ENCODE measurements around the gene IKZF2. TPM values are rescaled to one million over a fixed set of nuclear protein-coding genes. Genes with fewer than 3 reads are reported as not detected.

Gene IKZF2
- total and polyA plus RNA-seq, 7 experiments from 2014 or later, result 0.26 to 23.4 (median 6.1) TPM

DNA sequence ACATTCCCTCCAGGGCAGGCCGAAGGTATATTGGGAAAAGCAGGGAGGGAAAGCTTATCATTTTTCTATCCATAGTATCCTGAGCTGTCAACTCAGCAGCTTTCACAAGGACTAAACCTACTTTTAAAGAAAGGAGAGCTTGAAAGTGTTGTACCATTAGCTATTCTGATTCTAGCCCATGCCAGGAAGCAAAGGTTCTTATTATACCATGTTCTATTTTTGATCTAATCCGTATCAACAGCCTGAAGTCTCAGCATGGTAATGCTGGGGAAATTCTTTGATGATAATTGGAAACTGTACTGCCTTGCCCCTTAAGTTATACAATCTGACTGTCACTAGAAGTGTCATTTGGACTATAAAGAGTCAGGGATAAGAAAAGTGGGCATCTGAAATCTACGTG lies 193.3 kb downstream of the IKZF2 start:
- H3K4me3 ChIP-seq (ENCODE audit: low read length), result no peak overlapping the region
- Mint-ChIP-seq H3K9me3 (peaks cover 0 to 9% (median 0%) of the 10 kb centered on the region in 11 donors), H3K27me3 (peaks cover 0 to 5% (median 0%) of the 10 kb centered on the region in 5 donors), H3K36me3 (peaks cover 0 to 2% (median 0%) of the 10 kb centered on the region in 5 donors), H3K27ac (peak overlapping the region in 4 of 9 donors; percentile 27 to 65 (median 50)), H3K4me1 (peaks cover 4 to 51% (median 28%) of the 10 kb centered on the region in 7 donors), H3K4me3 (peak overlapping the region in 9 of 10 donors; percentile 24 to 81 (median 68))
- H3K27me3 ChIP-seq (ENCODE audit: control insufficient read depth in 2 of 2, insufficient read depth in 2 of 2, low read length in 2 of 2), result no peaks in the 10 kb centered on the region
- H3K9me3 ChIP-seq (ENCODE audit: control insufficient read depth in 2 of 3, low read length in 3 of 3), result no peaks in the 10 kb centered on the region
- CTCF ChIA-PET, result no interaction called here
- intact Hi-C loops (cut with micrococcal nuclease), result no loop called here
- H3K27ac ChIP-seq (ENCODE audit: low read depth, low read length), result no peak overlapping the region
- POLR2A ChIA-PET, result no interaction called here
- H3K36me3 ChIP-seq (ENCODE audit: control insufficient read depth in 2 of 3, insufficient read depth in 3 of 3, low read length in 3 of 3), result no peaks in the 10 kb centered on the region
- DNase-seq, result no peak
- no peak for ATAC-seq
- H3K4me1 ChIP-seq (ENCODE audit: control insufficient read depth in 2 of 2, insufficient read depth in 2 of 2, low read length in 2 of 2), result peaks cover 3 to 8% of the 10 kb centered on the region in 2 donors

DNA sequence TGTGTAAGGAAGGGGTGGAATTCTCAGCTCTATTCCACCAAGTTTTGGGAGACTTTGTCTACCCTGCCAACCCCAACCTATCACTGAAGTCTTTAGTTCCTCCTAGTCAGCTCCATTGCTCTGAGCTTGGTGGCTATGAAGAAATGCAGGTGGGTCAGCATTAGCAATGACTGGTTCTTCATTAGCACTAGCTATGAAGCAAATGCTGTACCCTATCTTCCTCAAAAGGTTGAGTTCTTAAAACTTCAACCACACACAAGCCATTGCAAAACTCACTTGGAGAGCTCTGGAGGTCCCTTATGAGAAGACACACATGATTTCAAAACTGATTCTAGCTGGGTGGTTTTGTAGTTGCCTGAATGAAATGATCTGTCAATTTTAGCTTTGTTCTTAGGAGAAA lies 193.8 kb downstream of the IKZF2 start:
- peaks cover 0 to 2% (median 0%) of the 10 kb centered on the region in 5 donors for H3K36me3 Mint-ChIP-seq
- DNase-seq (no peak), ATAC-seq (peak; percentile 52)
- no peak overlapping the region for H3K4me3 ChIP-seq (ENCODE audit: low read length)
- POLR2A ChIA-PET, result no interaction called here
- no peaks in the 10 kb centered on the region for H3K27me3 ChIP-seq (ENCODE audit: control insufficient read depth in 2 of 2, insufficient read depth in 2 of 2, low read length in 2 of 2)
- peaks cover 5 to 52% (median 28%) of the 10 kb centered on the region in 7 donors for H3K4me1 Mint-ChIP-seq
- no peaks in the 10 kb centered on the region for H3K9me3 ChIP-seq (ENCODE audit: control insufficient read depth in 2 of 3, low read length in 3 of 3)
- no peak overlapping the region for H3K27ac ChIP-seq (ENCODE audit: low read depth, low read length)
- CTCF ChIA-PET, result no interaction called here
- H3K4me1 ChIP-seq (ENCODE audit: control insufficient read depth in 2 of 2, insufficient read depth in 2 of 2, low read length in 2 of 2), result peaks cover 3 to 8% of the 10 kb centered on the region in 2 donors
- peak overlapping the region in 7 of 10 donors; percentile 18 to 81 (median 64) for H3K4me3 Mint-ChIP-seq
- H3K36me3 ChIP-seq (ENCODE audit: control insufficient read depth in 2 of 3, insufficient read depth in 3 of 3, low read length in 3 of 3), result no peaks in the 10 kb centered on the region
- H3K9me3 Mint-ChIP-seq, result peaks cover 0 to 10% (median 0%) of the 10 kb centered on the region in 11 donors
- peaks cover 0 to 6% (median 0%) of the 10 kb centered on the region in 5 donors for H3K27me3 Mint-ChIP-seq
- H3K27ac Mint-ChIP-seq, result peak overlapping the region in 3 of 9 donors; percentile 27 to 65 (median 46)
- intact Hi-C loops (cut with micrococcal nuclease), result no loop called here

DNA sequence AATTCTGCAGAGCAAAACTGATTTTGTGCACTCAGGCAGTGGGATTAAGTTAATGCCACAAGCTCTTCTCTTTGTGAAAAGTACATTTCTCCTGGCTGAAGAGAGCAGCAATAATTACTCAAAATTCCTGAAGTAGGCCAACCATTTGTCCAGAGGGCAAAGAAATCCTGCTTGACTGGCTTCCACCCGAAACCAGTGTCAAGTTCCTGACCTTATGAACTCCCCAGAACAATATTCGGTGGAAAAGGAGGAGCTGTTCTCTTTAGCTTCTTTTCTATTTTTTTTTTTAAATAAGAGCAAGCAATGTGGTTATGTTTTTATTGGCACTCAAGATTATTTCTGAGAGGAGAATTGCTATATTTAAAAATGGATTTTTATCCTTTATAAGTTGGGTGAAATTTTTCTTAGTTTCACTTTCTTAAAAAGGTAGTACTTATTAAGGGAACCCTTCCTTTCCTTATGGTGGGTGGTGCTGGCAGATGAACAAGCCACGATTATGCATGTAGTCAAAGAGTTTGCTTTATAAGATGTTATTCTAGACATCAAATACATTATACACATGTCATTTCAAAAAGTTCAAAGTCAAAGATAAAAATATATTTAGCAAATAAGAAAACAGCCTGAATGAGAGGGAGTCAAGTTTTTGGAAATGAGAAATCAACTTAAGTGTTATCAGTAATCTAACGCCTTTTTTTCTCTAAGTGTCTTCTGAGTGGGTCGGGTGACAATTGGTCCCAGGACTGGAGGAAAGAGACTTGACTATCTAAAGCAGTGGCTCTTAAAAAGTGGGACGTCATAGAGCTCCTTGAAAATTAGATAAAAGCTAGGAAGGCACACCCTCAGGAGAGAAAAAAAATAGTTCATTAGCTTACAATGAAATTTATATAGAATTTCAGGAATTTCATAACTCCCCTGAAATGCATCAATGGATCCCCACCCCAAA lies 194.5 kb downstream of the IKZF2 start:
- peaks cover 0 to 7% (median 0%) of the 10 kb centered on the region in 5 donors for H3K27me3 Mint-ChIP-seq
- H3K4me1 ChIP-seq (ENCODE audit: control insufficient read depth in 2 of 2, insufficient read depth in 2 of 2, low read length in 2 of 2), result peaks cover 3 to 8% of the 10 kb centered on the region in 2 donors
- peaks cover 0 to 2% (median 0%) of the 10 kb centered on the region in 5 donors for H3K36me3 Mint-ChIP-seq
- no peak overlapping the region for H3K4me3 ChIP-seq (ENCODE audit: low read length)
- H3K27ac ChIP-seq (ENCODE audit: low read depth, low read length), result no peak overlapping the region
- H3K4me3 Mint-ChIP-seq, result peak overlapping the region in 8 of 10 donors; percentile 30 to 78 (median 56)
- H3K9me3 ChIP-seq (ENCODE audit: control insufficient read depth in 2 of 3, low read length in 3 of 3), result no peaks in the 10 kb centered on the region
- POLR2A ChIA-PET, result interaction anchor here (1.3 kb wide), 1 partner anchor 10 kb away, joined by 3 read pairs; no protein-coding TSS in a partner anchor
- intact Hi-C loops (cut with micrococcal nuclease), result no loop called here
- peaks cover 0 to 6% (median 0%) of the 10 kb centered on the region in 11 donors for H3K9me3 Mint-ChIP-seq
- ATAC-seq, result no peak
- no peak for DNase-seq
- H3K27me3 ChIP-seq (ENCODE audit: control insufficient read depth in 2 of 2, insufficient read depth in 2 of 2, low read length in 2 of 2), result no peaks in the 10 kb centered on the region
- peaks cover 6 to 52% (median 28%) of the 10 kb centered on the region in 7 donors for H3K4me1 Mint-ChIP-seq
- H3K27ac Mint-ChIP-seq, result no peak overlapping the region
- CTCF ChIA-PET, result no interaction called here
- H3K36me3 ChIP-seq (ENCODE audit: control insufficient read depth in 2 of 3, insufficient read depth in 3 of 3, low read length in 3 of 3), result no peaks in the 10 kb centered on the region

DNA sequence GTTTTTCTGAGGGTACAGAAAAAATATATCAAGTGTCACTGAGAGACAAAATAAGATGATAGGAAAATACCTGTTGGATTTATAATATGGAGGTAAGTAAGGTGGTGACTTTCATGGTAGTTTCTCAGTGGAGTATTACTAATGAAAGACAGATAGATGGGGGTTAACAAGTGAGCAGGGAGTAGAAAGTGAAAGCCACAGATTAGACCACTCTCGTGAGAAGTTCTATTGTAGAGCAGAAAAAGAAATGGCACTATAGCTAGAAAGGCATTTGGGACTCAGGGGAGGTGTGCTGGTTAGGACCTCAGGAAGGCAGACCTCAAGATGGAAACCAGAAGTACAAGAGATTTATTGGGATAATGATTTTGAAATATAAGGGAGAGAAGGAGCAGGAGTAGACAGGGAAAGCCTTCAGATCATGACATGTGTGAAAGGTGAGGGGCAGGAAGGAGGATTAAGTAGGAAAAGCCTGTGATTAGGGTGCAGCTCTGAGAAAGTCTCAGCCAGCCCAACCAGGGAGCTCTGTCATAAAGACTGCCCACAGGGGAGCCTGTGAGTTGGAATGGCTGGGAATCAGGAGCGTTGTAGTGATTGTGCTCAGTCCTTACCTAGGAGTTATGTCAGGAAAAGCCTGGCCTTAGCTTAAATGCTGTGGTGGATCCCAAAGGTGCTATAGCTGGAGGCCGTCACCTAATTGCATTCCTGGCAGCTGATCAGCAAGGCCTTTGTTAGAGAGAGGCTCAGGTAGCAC lies 198.1 kb downstream of the IKZF2 start:
- ChIA-PET POLR2A (no interaction called here), CTCF (interaction anchor here (0.7 kb wide), 1 partner anchor 54 kb away, joined by 3 read pairs; no protein-coding TSS in a partner anchor)
- peaks cover 3 to 27% (median 21%) of the 10 kb centered on the region in 7 donors for H3K4me1 Mint-ChIP-seq
- intact Hi-C loops (cut with micrococcal nuclease), result no loop called here
- Histone ChIP-seq H3K4me3 (ENCODE audit: low read length) (no peak overlapping the region), H3K27ac (ENCODE audit: low read depth, low read length) (no peak overlapping the region), H3K9me3 (ENCODE audit: control insufficient read depth in 2 of 3, low read length in 3 of 3) (no peaks in the 10 kb centered on the region), H3K36me3 (ENCODE audit: control insufficient read depth in 2 of 3, insufficient read depth in 3 of 3, low read length in 3 of 3) (no peaks in the 10 kb centered on the region), H3K27me3 (ENCODE audit: control insufficient read depth in 2 of 2, insufficient read depth in 2 of 2, low read length in 2 of 2) (no peaks in the 10 kb centered on the region), H3K4me1 (ENCODE audit: control insufficient read depth in 2 of 2, insufficient read depth in 2 of 2, low read length in 2 of 2) (peaks cover 3 to 8% of the 10 kb centered on the region in 2 donors)
- H3K27me3 Mint-ChIP-seq, result peaks cover 0 to 7% (median 0%) of the 10 kb centered on the region in 5 donors
- H3K27ac Mint-ChIP-seq, result no peak overlapping the region
- peaks cover 0 to 13% (median 0%) of the 10 kb centered on the region in 11 donors for H3K9me3 Mint-ChIP-seq
- no peak overlapping the region for H3K4me3 Mint-ChIP-seq
- DNase-seq (no peak), ATAC-seq (no peak)
- H3K36me3 Mint-ChIP-seq, result no peaks in the 10 kb centered on the region

GRCh38 chr2:212949786-212950185 lies 201.6 kb downstream of the IKZF2 start:
- H3K27ac Mint-ChIP-seq, result no peak overlapping the region
- no peak overlapping the region for H3K4me3 Mint-ChIP-seq
- H3K27ac ChIP-seq (ENCODE audit: low read depth, low read length), result no peak overlapping the region
- H3K4me1 ChIP-seq (ENCODE audit: control insufficient read depth in 2 of 2, insufficient read depth in 2 of 2, low read length in 2 of 2), result no peaks in the 10 kb centered on the region
- H3K36me3 ChIP-seq (ENCODE audit: control insufficient read depth in 2 of 3, insufficient read depth in 3 of 3, low read length in 3 of 3), result no peaks in the 10 kb centered on the region
- ChIA-PET POLR2A (no interaction called here), CTCF (no interaction called here)
- no peak for DNase-seq
- H3K9me3 ChIP-seq (ENCODE audit: control insufficient read depth in 2 of 3, low read length in 3 of 3), result no peaks in the 10 kb centered on the region
- H3K4me3 ChIP-seq (ENCODE audit: low read length), result no peak overlapping the region
- peaks cover 0 to 7% (median 0%) of the 10 kb centered on the region in 5 donors for H3K27me3 Mint-ChIP-seq
- intact Hi-C loops (cut with micrococcal nuclease), result no loop called here
- no peaks in the 10 kb centered on the region for H3K27me3 ChIP-seq (ENCODE audit: control insufficient read depth in 2 of 2, insufficient read depth in 2 of 2, low read length in 2 of 2)
- H3K4me1 Mint-ChIP-seq, result peaks cover 0 to 4% (median 0%) of the 10 kb centered on the region in 7 donors
- no peak for ATAC-seq
- H3K36me3 Mint-ChIP-seq, result no peaks in the 10 kb centered on the region
- peaks cover 0 to 13% (median 0%) of the 10 kb centered on the region in 11 donors for H3K9me3 Mint-ChIP-seq
